ENCODE results near the gene FAM168A. TPM values are rescaled to one million over a fixed set of nuclear protein-coding genes. Genes with fewer than 3 reads are reported as not detected.

FAM168A gene
- total and polyA plus RNA-seq, 10 of the 15 experiments (the other 5 are each of a cell fraction or from before 2014, with no cell fraction given) = 1.7 to 20.0 (median 10.0) TPM

- TF ChIP-seq, protein P1, sequence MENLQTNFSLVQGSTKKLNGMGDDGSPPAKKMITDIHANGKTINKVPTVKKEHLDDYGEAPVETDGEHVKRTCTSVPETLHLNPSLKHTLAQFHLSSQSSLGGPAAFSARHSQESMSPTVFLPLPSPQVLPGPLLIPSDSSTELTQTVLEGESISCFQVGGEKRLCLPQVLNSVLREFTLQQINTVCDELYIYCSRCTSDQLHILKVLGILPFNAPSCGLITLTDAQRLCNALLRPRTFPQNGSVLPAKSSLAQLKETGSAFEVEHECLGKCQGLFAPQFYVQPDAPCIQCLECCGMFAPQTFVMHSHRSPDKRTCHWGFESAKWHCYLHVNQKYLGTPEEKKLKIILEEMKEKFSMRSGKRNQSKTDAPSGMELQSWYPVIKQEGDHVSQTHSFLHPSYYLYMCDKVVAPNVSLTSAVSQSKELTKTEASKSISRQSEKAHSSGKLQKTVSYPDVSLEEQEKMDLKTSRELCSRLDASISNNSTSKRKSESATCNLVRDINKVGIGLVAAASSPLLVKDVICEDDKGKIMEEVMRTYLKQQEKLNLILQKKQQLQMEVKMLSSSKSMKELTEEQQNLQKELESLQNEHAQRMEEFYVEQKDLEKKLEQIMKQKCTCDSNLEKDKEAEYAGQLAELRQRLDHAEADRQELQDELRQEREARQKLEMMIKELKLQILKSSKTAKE (IDR thresholded peaks at IDR 0.05; ENCODE audit: low read depth, poor library complexity, severe bottlenecking) = no peak
- TF ChIP-seq KDM1A (IDR thresholded peaks at IDR 0.05; ENCODE audit: borderline replicate concordance) = no peak
- no peak for TF ChIP-seq ZNF592 (IDR thresholded peaks at IDR 0.05)
- TF ChIP-seq NR2F1 (conservative IDR thresholded peaks at IDR 0.05) = no peak
- TF ChIP-seq SREBF1 (IDR thresholded peaks at IDR 0.05; ENCODE audit: low read length) = no peak
- no peak for TF ChIP-seq DPF2 (IDR thresholded peaks at IDR 0.05)
- TF ChIP-seq, protein P2, sequence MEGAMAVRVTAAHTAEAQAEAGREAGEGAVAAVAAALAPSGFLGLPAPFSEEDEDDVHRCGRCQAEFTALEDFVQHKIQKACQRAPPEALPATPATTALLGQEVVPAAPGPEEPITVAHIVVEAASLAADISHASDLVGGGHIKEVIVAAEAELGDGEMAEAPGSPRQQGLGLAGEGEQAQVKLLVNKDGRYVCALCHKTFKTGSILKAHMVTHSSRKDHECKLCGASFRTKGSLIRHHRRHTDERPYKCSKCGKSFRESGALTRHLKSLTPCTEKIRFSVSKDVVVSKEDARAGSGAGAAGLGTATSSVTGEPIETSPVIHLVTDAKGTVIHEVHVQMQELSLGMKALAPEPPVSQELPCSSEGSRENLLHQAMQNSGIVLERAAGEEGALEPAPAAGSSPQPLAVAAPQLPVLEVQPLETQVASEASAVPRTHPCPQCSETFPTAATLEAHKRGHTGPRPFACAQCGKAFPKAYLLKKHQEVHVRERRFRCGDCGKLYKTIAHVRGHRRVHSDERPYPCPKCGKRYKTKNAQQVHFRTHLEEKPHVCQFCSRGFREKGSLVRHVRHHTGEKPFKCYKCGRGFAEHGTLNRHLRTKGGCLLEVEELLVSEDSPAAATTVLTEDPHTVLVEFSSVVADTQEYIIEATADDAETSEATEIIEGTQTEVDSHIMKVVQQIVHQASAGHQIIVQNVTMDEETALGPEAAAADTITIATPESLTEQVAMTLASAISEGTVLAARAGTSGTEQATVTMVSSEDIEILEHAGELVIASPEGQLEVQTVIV (IDR thresholded peaks at IDR 0.05; ENCODE audit: borderline replicate concordance, partially characterized antibody) = no peak
Observed at GRCh38 chr11:73390601-73391565, 207.0 kb downstream of the FAM168A start (continued).
